Calu3 (cell line): ENCODE measurements around the gene RYR3. TPM values are rescaled to one million over a fixed set of nuclear protein-coding genes. Genes with fewer than 3 reads are reported as not detected.

ENCODE experiments used
- BruUV-seq: library from RNA; stranded (reverse); fragments of 400-500 nt; replicated peaks from 2 replicates; lab custom pipeline; 2021; lab: Mats Ljungman, UMichigan
- CTCF ChIA-PET: fragments of 300-600 bp; sonication (Branson Sonifier 250); formaldehyde crosslinking; loops from one replicate; lab custom pipeline; 2022; ENCODE audit warnings: antibody characterized with exemption; lab: Charles Lee
- DNase-seq: peaks from one replicate; pipeline ENCODE4 v3.0.0; 2022
- H3K27ac Mint-ChIP-seq: one replicate; pipeline ENCODE4 v1.8.0; 2022; ENCODE audit warnings: mixed read lengths; ENCODE audit not compliant: unreplicated experiment
- H3K27me3 Mint-ChIP-seq: one replicate; pipeline ENCODE4 v1.8.0; 2022; ENCODE audit warnings: mixed read lengths; ENCODE audit not compliant: unreplicated experiment
- H3K36me3 Mint-ChIP-seq: one replicate; pipeline ENCODE4 v1.8.0; 2022; ENCODE audit warnings: mild to moderate bottlenecking, moderate library complexity, mixed read lengths; ENCODE audit not compliant: insufficient read depth, unreplicated experiment
- H3K4me1 Mint-ChIP-seq: one replicate; pipeline ENCODE4 v1.8.0; 2022; ENCODE audit warnings: mild to moderate bottlenecking, low read depth, mixed read lengths; ENCODE audit not compliant: unreplicated experiment
- H3K4me3 Mint-ChIP-seq: one replicate; pipeline ENCODE4 v1.8.0; 2022; ENCODE audit warnings: mild to moderate bottlenecking, low read depth, moderate library complexity, mixed read lengths; ENCODE audit not compliant: unreplicated experiment
- H3K9me3 Mint-ChIP-seq: one replicate; pipeline ENCODE4 v1.8.0; 2022; ENCODE audit warnings: low read depth, mixed read lengths; ENCODE audit not compliant: unreplicated experiment
- intact Hi-C: fragments of 100-400 bp; cut with micrococcal nuclease; formaldehyde crosslinking; loops from one replicate; pipeline ENCODE4 v1.10.0; 2022; ENCODE audit not compliant: unreplicated experiment
- total RNA-seq: library from RNA; stranded (reverse); gene quantifications from 2 replicates; pipeline ENCODE4 v1.2.3, GENCODE V29; 2022
- TF ChIP-seq, protein P1 (sequence below): fragments of 200-600 bp; IDR thresholded peaks from one replicate; pipeline ENCODE4 v1.8.0; 2022; ENCODE audit warnings: antibody characterized with exemption; ENCODE audit not compliant: unreplicated experiment

The RYR3 gene
- total RNA-seq, 1 experiment from 2014 or later = not detected

- DNase-seq = no peak
- no peaks in the 10 kb centered on the region for H3K27me3 Mint-ChIP-seq
- H3K27ac Mint-ChIP-seq = no peak overlapping the region
- intact Hi-C loops = no loop called here
- no peak overlapping the region for H3K4me3 Mint-ChIP-seq
- TF ChIP-seq, protein P1, sequence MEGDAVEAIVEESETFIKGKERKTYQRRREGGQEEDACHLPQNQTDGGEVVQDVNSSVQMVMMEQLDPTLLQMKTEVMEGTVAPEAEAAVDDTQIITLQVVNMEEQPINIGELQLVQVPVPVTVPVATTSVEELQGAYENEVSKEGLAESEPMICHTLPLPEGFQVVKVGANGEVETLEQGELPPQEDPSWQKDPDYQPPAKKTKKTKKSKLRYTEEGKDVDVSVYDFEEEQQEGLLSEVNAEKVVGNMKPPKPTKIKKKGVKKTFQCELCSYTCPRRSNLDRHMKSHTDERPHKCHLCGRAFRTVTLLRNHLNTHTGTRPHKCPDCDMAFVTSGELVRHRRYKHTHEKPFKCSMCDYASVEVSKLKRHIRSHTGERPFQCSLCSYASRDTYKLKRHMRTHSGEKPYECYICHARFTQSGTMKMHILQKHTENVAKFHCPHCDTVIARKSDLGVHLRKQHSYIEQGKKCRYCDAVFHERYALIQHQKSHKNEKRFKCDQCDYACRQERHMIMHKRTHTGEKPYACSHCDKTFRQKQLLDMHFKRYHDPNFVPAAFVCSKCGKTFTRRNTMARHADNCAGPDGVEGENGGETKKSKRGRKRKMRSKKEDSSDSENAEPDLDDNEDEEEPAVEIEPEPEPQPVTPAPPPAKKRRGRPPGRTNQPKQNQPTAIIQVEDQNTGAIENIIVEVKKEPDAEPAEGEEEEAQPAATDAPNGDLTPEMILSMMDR = no peak
- H3K9me3 Mint-ChIP-seq = no peaks in the 10 kb centered on the region
- no peaks in the 10 kb centered on the region for H3K4me1 Mint-ChIP-seq
- no peaks in the 10 kb centered on the region for H3K36me3 Mint-ChIP-seq
- CTCF ChIA-PET = no interaction called here
- no TSS peak for BruUV-seq
Observed at GRCh38 chr15:33722673-33723015, 411.9 kb downstream of the RYR3 start.

DNA sequence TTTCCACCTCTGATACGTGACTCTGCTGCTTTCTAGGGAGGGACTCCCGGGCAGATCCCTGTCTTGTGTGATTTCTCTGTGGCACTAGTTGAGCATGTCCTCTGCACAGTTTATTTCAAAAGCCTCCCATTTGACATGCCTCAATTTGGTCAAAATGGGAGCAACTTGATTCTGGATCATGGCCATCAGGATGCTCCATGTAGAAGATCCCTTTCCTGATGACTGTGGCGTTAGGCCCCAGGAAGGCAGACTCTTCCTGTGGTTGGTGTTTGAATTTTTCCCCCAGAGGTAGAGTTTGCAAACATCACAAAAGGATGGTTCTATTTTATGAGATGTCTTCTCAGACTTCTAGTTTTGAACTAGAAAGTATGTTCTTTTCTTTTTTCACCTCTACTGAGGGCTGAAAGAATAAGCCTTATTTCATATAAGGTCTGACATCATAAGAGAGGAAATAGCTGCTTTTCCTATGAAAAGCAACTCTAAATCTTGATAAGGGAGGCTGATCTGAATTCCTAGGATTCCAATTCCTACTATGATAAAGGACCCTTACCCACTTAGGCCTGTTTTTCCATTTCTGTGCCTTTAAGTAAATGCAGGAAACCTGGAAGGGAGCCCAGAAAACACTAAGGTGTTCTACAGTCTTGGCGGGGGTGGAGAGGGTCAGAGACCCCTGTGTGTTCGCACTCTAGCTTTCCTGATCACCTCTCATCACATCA is 413.7 kb downstream of the RYR3 start:
- Mint-ChIP-seq H3K4me3 (no peak overlapping the region), H3K9me3 (no peaks in the 10 kb centered on the region), H3K4me1 (no peaks in the 10 kb centered on the region), H3K27me3 (no peaks in the 10 kb centered on the region), H3K36me3 (no peaks in the 10 kb centered on the region), H3K27ac (no peak overlapping the region)
- no peak for DNase-seq
- intact Hi-C loops = no loop called here
- BruUV-seq = no TSS peak
- TF ChIP-seq, protein P1 = no peak
- CTCF ChIA-PET = no interaction called here

DNA sequence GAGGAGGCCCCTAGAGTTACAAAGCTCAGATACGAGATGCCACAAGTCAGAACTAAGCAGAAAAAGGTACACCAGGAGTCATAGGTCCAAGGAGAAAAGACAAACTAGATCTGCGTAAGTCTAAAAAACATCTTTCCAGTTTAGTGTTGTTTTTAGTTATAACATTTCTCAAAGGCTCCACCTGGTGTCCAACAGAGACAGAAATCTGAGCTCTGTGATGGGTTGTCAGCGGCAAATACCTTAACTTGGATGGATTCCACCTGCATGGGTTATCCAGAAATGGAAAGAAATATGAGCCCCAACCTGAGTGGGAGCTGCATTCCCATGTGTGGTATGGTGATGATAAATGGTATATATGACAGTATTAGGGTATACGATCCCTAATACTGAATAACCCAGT is 418.9 kb downstream of the RYR3 start:
- CTCF ChIA-PET = interaction anchor here (0.5 kb wide), 1 partner anchor 437 kb away, joined by 3 read pairs; no protein-coding TSS in a partner anchor
- H3K4me3 Mint-ChIP-seq = no peak overlapping the region
- no peak for DNase-seq
- intact Hi-C loops = no loop called here
- no peaks in the 10 kb centered on the region for H3K9me3 Mint-ChIP-seq
- no peaks in the 10 kb centered on the region for H3K27me3 Mint-ChIP-seq
- BruUV-seq = no TSS peak
- no peaks in the 10 kb centered on the region for H3K36me3 Mint-ChIP-seq
- TF ChIP-seq, protein P1 = no peak
- H3K27ac Mint-ChIP-seq = no peak overlapping the region
- H3K4me1 Mint-ChIP-seq = no peaks in the 10 kb centered on the region

DNA sequence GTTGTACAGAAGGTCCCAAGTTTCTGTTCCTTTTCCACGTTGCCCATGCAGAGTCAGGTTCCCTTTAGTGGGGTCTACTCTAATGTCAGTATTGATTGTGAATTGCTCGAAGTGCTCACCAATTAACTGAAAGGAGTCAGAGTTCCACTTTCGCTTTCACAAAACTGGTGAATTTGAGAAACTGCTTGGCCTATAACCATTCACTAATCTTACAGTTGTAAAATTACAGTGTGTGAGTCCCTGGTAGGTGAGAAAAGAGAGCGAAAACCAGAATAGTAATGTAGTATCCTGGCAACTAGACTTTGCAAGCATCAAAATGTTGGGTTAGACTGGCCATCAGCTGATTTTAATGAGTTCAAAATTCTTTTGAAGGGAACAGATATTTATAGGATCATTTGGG is 420.0 kb downstream of the RYR3 start:
- intact Hi-C loops = no loop called here
- TF ChIP-seq, protein P1 = no peak
- H3K36me3 Mint-ChIP-seq = no peaks in the 10 kb centered on the region
- CTCF ChIA-PET = no interaction called here
- no peaks in the 10 kb centered on the region for H3K27me3 Mint-ChIP-seq
- BruUV-seq = no TSS peak
- no peak for DNase-seq
- H3K4me3 Mint-ChIP-seq = no peak overlapping the region
- no peaks in the 10 kb centered on the region for H3K4me1 Mint-ChIP-seq
- H3K27ac Mint-ChIP-seq = no peak overlapping the region
- H3K9me3 Mint-ChIP-seq = no peaks in the 10 kb centered on the region
